Upper lobe of left lung (tissue), 6 donors: ENCODE measurements around the gene SRRM4. TPM values are rescaled to one million over a fixed set of nuclear protein-coding genes. Genes with fewer than 3 reads are reported as not detected.

ENCODE experiments used
- ATAC-seq, 2 donors: fragments of 200-7000 bp; cut with Tn5 transposase; one replicate each; pipeline ENCODE4 v1.9.1; 2022; ENCODE audit warnings: mild to moderate bottlenecking in 2 of 2, moderate library complexity in 2 of 2; ENCODE audit not compliant: low FRiP score in 2 of 2
- DNase-seq, 2 donors: peaks; one replicate each; pipeline ENCODE4 v3.0.0-alpha.2; 2019 to 2020
- H3K27ac ChIP-seq, 4 donors: fragments of 200-600 bp; sonication (generic); one replicate each; pipeline ENCODE4 v1.5.1; 2016 to 2019
- H3K27me3 ChIP-seq, 4 donors: fragments of 200-600 bp; sonication (generic); one replicate each; pipeline ENCODE4 v1.5.1; 2017 to 2019
- H3K36me3 ChIP-seq, 4 donors: fragments of 200-600 bp; sonication (generic); one replicate each; pipeline ENCODE4 v1.5.1; 2016 to 2019
- H3K4me1 ChIP-seq, 4 donors: fragments of 200-600 bp; sonication (generic); one replicate each; pipeline ENCODE4 v1.5.1; 2018 to 2019
- H3K4me3 ChIP-seq, 4 donors: fragments of 200-600 bp; sonication (generic); one replicate each; pipeline ENCODE4 v1.5.1; 2017 to 2019; ENCODE audit warnings: mild to moderate bottlenecking in 2 of 4, moderate library complexity in 1 of 4
- H3K9me3 ChIP-seq, 4 donors: fragments of 200-600 bp; sonication (generic); one replicate each; pipeline ENCODE4 v1.5.1; 2018 to 2019
- EP300 ChIP-seq, 4 donors: sonication (generic); formaldehyde crosslinking; IDR thresholded peaks; one replicate each; pipeline ENCODE4 v1.5.1; 2017; ENCODE audit warnings: antibody characterized with exemption in 4 of 4, control low read depth in 2 of 4
- POLR2A ChIP-seq, 4 donors: fragments of 450-650 bp; IDR thresholded peaks; one replicate each; pipeline ENCODE4 v1.5.1; 2016 to 2017; ENCODE audit warnings: antibody characterized with exemption in 4 of 4, mild to moderate bottlenecking in 2 of 4
- POLR2AphosphoS5 ChIP-seq, 2 donors: sonication (generic); formaldehyde crosslinking; IDR thresholded peaks; one replicate each; pipeline ENCODE4 v1.5.1; 2017; ENCODE audit warnings: antibody characterized with exemption in 2 of 2
- WGBS, 2 donors: methylation state at CpG; one replicate each; pipeline ENCODE4 v1.1.5; 2017 to 2018; 5-methylcytosine and 5-hydroxymethylcytosine counted together
- total RNA-seq, 6 donors: library from RNA; depleted of rRNA in 4 of 6; stranded (reverse); fragments of >200 nt in 4 of 6; gene quantifications; one replicate each; pipeline versions ENCODE4 v1.1.0 to v1.2.1, GENCODE V29; 2016 to 2021
- TF ChIP-seq, protein P1 (sequence below), 6 experiments: fragments of 450-650 bp in 4 of 6; fragments of 200-600 bp in 2 of 6; sonication (generic) in 2 of 6; IDR thresholded peaks; one replicate each; pipeline ENCODE4 v1.5.1; 2016 to 2019; ENCODE audit warnings: antibody characterized with exemption in 6 of 6
- donor health status: DM: no; HTN: no; CAD: no; lungs with moderate emphysema.
- donor health status: DM: no; HTN: yes; CAD: no; lungs with severe emphysema.

Gene SRRM4
- total RNA-seq, 6 donors from 2014 or later = under 0.01 to 0.33 (median 0.11) TPM; not detected in 2

DNA sequence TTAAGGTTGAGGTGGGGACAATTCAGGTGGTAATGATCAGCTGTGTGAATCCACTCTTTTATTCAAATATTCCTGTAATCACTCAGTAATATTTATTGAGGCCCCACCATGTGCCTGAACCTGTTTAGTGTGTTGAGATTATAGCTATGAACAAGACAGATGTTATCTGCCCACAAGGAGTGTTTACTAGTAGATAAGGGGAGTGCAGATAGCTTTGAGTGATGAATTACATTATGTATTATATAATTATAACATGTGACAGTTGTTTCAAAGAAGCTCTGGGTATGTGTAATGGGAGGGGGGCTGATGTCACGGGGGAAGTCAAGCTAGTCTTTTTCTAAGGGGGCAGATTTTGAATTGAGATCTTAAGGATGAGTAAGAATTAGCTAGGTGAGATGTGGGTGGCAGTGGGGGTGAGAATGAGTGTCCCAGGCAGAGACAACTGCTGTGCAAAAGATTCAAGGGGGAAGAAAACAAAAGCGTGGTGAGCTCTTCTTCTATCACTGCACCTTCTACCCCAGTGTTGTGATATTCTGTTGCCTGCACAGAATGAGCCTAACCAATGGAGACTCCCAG is 21.3 kb upstream of the SRRM4 start:
- 68 to 72% methylated on average over 2 of the region's 2 CpGs for WGBS, 2 donors
- Histone ChIP-seq H3K36me3 (no peaks in the 10 kb centered on the region), H3K27ac (no peak overlapping the region), H3K4me3 (no peak overlapping the region), H3K4me1 (no peaks in the 10 kb centered on the region), H3K9me3 (no peaks in the 10 kb centered on the region), H3K27me3 (no peaks in the 10 kb centered on the region)
- DNase-seq = no peak
- TF ChIP-seq, protein P1, sequence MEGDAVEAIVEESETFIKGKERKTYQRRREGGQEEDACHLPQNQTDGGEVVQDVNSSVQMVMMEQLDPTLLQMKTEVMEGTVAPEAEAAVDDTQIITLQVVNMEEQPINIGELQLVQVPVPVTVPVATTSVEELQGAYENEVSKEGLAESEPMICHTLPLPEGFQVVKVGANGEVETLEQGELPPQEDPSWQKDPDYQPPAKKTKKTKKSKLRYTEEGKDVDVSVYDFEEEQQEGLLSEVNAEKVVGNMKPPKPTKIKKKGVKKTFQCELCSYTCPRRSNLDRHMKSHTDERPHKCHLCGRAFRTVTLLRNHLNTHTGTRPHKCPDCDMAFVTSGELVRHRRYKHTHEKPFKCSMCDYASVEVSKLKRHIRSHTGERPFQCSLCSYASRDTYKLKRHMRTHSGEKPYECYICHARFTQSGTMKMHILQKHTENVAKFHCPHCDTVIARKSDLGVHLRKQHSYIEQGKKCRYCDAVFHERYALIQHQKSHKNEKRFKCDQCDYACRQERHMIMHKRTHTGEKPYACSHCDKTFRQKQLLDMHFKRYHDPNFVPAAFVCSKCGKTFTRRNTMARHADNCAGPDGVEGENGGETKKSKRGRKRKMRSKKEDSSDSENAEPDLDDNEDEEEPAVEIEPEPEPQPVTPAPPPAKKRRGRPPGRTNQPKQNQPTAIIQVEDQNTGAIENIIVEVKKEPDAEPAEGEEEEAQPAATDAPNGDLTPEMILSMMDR (IDR thresholded peaks at IDR 0.05) = no peak
- TF ChIP-seq POLR2A (IDR thresholded peaks at IDR 0.05) = no peak
- no peak for TF ChIP-seq EP300 (IDR thresholded peaks at IDR 0.05)
- no peak for TF ChIP-seq POLR2AphosphoS5 (IDR thresholded peaks at IDR 0.05)
- ATAC-seq = no peak

DNA sequence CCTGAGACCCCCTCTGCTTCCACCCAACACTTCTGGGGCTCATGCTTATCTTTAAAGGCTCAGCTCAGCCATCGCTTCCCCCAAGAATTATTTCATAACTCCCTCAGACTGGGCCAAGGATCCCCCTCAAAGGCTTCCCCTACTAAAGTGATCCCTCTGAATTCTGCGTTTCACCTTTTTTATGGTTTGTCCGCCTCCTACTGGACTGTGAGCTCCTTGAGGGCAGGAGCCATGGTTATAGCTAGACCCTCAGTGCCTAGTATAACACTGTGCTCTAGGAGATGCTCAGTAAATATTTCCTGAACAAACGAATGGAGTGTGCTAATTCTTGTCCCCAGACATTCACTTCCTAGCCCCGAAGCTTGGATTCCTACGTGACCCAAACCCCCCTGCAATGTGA is 20.5 kb upstream of the SRRM4 start:
- Histone ChIP-seq H3K9me3 (no peaks in the 10 kb centered on the region), H3K27me3 (no peaks in the 10 kb centered on the region), H3K36me3 (no peaks in the 10 kb centered on the region), H3K27ac (no peak overlapping the region), H3K4me1 (no peaks in the 10 kb centered on the region), H3K4me3 (no peak overlapping the region)
- DNase-seq (no peak), ATAC-seq (no peak)
- WGBS, 2 donors = 79 to 80% methylated on average over 6 of the region's 6 CpGs
- TF ChIP-seq, protein P1 (IDR thresholded peaks at IDR 0.05) = no peak
- TF ChIP-seq POLR2A (IDR thresholded peaks at IDR 0.05) (no peak), EP300 (IDR thresholded peaks at IDR 0.05) (no peak), POLR2AphosphoS5 (IDR thresholded peaks at IDR 0.05) (no peak)

DNA sequence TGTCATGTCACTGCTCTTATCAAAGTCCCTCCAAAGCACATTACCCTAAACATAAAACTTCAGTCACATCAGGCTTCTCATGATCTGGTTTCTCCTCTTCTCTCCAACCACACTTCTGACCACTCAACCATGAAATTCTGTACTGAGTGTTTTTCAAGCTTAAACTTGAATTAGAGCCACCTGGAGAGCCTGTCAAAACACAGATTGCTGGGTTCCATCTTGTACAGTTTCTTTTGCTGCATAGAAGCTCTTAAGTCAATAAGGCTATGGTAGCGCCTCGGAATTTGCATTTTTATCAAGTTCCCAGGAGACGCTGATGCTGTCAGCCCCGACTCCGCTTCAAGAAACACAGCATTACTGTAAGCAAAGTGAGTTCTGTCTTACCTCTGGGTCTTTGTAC is 16.4 kb upstream of the SRRM4 start:
- WGBS, 2 donors = 65 to 79% methylated on average over 5 of the region's 5 CpGs
- peaks cover 0 to 5% (median 0%) of the 10 kb centered on the region in 4 donors for H3K9me3 ChIP-seq
- H3K27ac ChIP-seq = no peak overlapping the region
- DNase-seq (no peak), ATAC-seq (no peak)
- no peak for TF ChIP-seq EP300 (IDR thresholded peaks at IDR 0.05)
- TF ChIP-seq POLR2AphosphoS5 (IDR thresholded peaks at IDR 0.05) = no peak
- TF ChIP-seq, protein P1 (IDR thresholded peaks at IDR 0.05) = no peak
- no peak for TF ChIP-seq POLR2A (IDR thresholded peaks at IDR 0.05)
- H3K36me3 ChIP-seq = no peaks in the 10 kb centered on the region
- no peaks in the 10 kb centered on the region for H3K4me1 ChIP-seq
- no peaks in the 10 kb centered on the region for H3K27me3 ChIP-seq
- no peak overlapping the region for H3K4me3 ChIP-seq

DNA sequence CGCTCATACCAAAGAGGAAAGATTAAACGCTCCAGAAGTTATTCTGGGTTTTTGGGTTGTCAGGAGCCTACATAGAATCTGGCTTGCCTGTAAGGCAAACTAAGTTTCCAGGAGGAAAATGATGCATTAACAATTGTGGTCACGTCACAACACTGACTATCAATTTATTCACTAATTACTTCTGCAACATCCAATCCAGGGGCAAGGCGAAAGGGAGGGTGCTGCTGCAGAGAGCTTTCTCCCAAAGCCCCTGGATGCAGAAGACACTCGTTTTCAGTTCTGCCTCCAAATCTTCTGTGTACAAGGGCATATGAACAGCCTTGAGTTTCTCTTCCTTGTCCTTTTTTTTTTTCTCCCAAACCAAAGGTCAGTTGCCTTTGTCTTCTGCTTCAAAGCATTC is 10.5 kb upstream of the SRRM4 start:
- no peak overlapping the region for H3K4me3 ChIP-seq
- DNase-seq (no peak), ATAC-seq (no peak)
- no peak overlapping the region for H3K27ac ChIP-seq
- no peaks in the 10 kb centered on the region for H3K4me1 ChIP-seq
- 59 to 62% methylated on average over 5 of the region's 5 CpGs for WGBS, 2 donors
- H3K9me3 ChIP-seq = peaks cover 0 to 5% (median 0%) of the 10 kb centered on the region in 4 donors
- H3K27me3 ChIP-seq = no peaks in the 10 kb centered on the region
- no peaks in the 10 kb centered on the region for H3K36me3 ChIP-seq
- TF ChIP-seq POLR2AphosphoS5 (IDR thresholded peaks at IDR 0.05) (no peak), POLR2A (IDR thresholded peaks at IDR 0.05) (no peak), EP300 (IDR thresholded peaks at IDR 0.05) (no peak)
- TF ChIP-seq, protein P1 (IDR thresholded peaks at IDR 0.05) = no peak

DNA sequence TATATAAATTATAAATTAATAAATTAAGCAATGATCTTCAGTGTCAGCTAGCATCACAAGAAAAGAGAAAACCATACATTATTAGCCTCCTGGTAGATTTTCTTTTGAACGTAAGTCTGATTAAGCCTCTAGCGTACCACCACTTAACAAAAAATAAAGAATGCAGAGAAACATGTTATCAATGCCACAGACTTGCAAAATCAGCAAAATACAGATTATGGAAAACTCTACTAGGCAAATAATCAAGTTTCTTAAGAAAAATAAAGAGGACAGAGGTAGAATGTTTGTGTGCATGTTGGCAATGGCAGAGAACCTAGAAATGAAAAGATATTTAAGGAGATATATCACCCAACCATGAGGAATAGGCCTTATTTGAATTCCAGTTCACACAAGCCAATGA is 8.4 kb upstream of the SRRM4 start:
- Histone ChIP-seq H3K36me3 (no peaks in the 10 kb centered on the region), H3K27me3 (no peaks in the 10 kb centered on the region), H3K4me3 (no peak overlapping the region), H3K9me3 (no peaks in the 10 kb centered on the region), H3K27ac (no peak overlapping the region), H3K4me1 (no peaks in the 10 kb centered on the region)
- TF ChIP-seq POLR2AphosphoS5 (IDR thresholded peaks at IDR 0.05) (no peak), EP300 (IDR thresholded peaks at IDR 0.05) (no peak), POLR2A (IDR thresholded peaks at IDR 0.05) (no peak)
- TF ChIP-seq, protein P1 (IDR thresholded peaks at IDR 0.05) = no peak
- ATAC-seq (no peak), DNase-seq (no peak)
- 84 to 90% methylated on average over 2 of the region's 2 CpGs for WGBS, 2 donors
